Ovary (tissue), 3 donors: ENCODE measurements around the gene ZNF212.

ENCODE experiments used
- CTCF ChIP-seq, 3 donors: fragments of 450-650 bp in 2 of 3; fragments of 200-600 bp in 1 of 3; IDR thresholded peaks; one replicate each; pipeline versions ENCODE4 v1.5.1 to v1.8.0; 2016 to 2022; ENCODE audit warnings: antibody characterized with exemption in 3 of 3, mild to moderate bottlenecking in 1 of 3
- EP300 ChIP-seq: sonication (generic); formaldehyde crosslinking; IDR thresholded peaks from one replicate; pipeline ENCODE4 v1.6.1; 2017; ENCODE audit warnings: antibody characterized with exemption
- POLR2A ChIP-seq: fragments of 450-650 bp; IDR thresholded peaks from one replicate; pipeline ENCODE4 v1.6.1; 2017; ENCODE audit warnings: antibody characterized with exemption, mild to moderate bottlenecking, moderate library complexity
- donor health status: DM: no; HTN: no; CAD: no.

GRCh38 chr7:149278396-149278795 is 38.9 kb downstream of the ZNF212 start:
- TF ChIP-seq POLR2A (no peak), CTCF (IDR thresholded peaks at IDR 0.05) (no peak), EP300 (no peak)
